Measurements from ENCODE around the gene NAP1L5.

Gene NAP1L5

DNA sequence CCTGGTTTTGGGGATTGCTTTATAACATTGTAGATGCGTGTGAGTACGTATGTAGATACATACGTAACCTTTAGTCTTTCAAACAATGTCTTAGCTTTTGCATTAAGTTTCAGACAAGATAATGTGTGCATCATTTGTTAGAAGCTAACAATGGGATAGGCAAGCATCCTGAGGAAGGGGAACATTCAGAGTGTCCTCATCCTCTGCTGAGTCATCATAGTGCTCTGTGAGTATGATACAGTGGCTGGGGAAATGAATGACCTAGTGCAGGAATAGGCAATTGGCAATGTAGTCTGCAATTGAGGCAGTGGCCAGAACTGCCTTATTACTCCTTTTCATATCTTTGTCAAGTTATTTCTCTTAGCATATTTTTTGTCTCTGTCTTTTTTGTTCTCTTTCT is 7.3 kb downstream of the NAP1L5 start:
- no peaks in the 10 kb centered on the region for H3K36me3 ChIP-seq (ENCODE audit: control insufficient read depth in 2 of 2, insufficient read depth in 1 of 2, low read length in 2 of 2)
- H3K4me3 ChIP-seq (ENCODE audit: low read depth, low read length): no peak overlapping the region
- H3K4me1 ChIP-seq (ENCODE audit: control insufficient read depth, insufficient read depth, low read length): no peaks in the 10 kb centered on the region
- POLR2A ChIA-PET: no interaction called here
- TF ChIP-seq ZFP3 (tag by site-specific recombination; IDR thresholded peaks at IDR 0.05; ENCODE audit: low read depth): no peak
- TF ChIP-seq ZBTB17 (tag by site-specific recombination; IDR thresholded peaks at IDR 0.05): peak; percentile 65
- H3K27ac ChIP-seq (ENCODE audit: extremely low read depth, low read depth, low read length): no peak overlapping the region
- H3K9me3 ChIP-seq (ENCODE audit: control insufficient read depth, insufficient read depth, low read depth, low read length): no peaks in the 10 kb centered on the region
- CTCF ChIA-PET: interaction anchor here (1.0 to 2.0 kb wide), 2 partner anchors 17 to 165 kb away, joined by 3 to 5 read pairs; no protein-coding TSS in a partner anchor

DNA sequence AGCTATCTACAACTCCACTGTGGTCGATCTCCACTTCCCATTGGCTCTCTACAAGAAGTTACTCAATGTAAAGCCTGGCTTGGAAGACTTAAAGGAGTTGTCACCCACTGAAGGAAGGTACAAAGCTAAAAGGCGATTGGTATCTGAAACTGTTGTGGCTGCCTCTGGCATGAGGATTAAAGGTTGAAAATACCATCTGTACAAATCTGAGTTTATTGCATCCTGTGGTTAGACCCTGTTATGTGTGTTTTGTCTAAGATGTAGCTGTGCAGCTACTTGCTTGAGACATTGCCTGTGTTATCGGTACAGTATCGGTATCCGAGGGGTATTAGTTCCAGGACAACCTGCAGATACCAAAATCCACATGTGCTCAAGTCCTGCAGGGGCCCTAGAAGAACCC is 16.4 kb downstream of the NAP1L5 start:
- Histone ChIP-seq H3K4me1 (ENCODE audit: control insufficient read depth, insufficient read depth, low read length) (no peaks in the 10 kb centered on the region), H3K4me3 (ENCODE audit: low read depth, low read length) (no peak overlapping the region), H3K27ac (ENCODE audit: extremely low read depth, low read depth, low read length) (no peak overlapping the region), H3K36me3 (ENCODE audit: control insufficient read depth in 2 of 2, insufficient read depth in 1 of 2, low read length in 2 of 2) (peaks cover 0 to 12% of the 10 kb centered on the region in 2 experiments; a peak in 1 of 3 replicates), H3K9me3 (ENCODE audit: control insufficient read depth, insufficient read depth, low read depth, low read length) (no peaks in the 10 kb centered on the region)
- TF ChIP-seq, protein P1, sequence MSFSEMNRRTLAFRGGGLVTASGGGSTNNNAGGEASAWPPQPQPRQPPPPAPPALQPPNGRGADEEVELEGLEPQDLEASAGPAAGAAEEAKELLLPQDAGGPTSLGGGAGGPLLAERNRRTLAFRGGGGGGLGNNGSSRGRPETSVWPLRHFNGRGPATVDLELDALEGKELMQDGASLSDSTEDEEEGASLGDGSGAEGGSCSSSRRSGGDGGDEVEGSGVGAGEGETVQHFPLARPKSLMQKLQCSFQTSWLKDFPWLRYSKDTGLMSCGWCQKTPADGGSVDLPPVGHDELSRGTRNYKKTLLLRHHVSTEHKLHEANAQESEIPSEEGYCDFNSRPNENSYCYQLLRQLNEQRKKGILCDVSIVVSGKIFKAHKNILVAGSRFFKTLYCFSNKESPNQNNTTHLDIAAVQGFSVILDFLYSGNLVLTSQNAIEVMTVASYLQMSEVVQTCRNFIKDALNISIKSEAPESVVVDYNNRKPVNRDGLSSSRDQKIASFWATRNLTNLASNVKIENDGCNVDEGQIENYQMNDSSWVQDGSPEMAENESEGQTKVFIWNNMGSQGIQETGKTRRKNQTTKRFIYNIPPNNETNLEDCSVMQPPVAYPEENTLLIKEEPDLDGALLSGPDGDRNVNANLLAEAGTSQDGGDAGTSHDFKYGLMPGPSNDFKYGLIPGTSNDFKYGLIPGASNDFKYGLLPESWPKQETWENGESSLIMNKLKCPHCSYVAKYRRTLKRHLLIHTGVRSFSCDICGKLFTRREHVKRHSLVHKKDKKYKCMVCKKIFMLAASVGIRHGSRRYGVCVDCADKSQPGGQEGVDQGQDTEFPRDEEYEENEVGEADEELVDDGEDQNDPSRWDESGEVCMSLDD (tag by site-specific recombination; IDR thresholded peaks at IDR 0.05): no peak
- TF ChIP-seq, protein P2, sequence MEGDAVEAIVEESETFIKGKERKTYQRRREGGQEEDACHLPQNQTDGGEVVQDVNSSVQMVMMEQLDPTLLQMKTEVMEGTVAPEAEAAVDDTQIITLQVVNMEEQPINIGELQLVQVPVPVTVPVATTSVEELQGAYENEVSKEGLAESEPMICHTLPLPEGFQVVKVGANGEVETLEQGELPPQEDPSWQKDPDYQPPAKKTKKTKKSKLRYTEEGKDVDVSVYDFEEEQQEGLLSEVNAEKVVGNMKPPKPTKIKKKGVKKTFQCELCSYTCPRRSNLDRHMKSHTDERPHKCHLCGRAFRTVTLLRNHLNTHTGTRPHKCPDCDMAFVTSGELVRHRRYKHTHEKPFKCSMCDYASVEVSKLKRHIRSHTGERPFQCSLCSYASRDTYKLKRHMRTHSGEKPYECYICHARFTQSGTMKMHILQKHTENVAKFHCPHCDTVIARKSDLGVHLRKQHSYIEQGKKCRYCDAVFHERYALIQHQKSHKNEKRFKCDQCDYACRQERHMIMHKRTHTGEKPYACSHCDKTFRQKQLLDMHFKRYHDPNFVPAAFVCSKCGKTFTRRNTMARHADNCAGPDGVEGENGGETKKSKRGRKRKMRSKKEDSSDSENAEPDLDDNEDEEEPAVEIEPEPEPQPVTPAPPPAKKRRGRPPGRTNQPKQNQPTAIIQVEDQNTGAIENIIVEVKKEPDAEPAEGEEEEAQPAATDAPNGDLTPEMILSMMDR (tag by site-specific recombination; IDR thresholded peaks at IDR 0.05): no peak
- TF ChIP-seq SP3 (tag by site-specific recombination; IDR thresholded peaks at IDR 0.05): no peak
- no peak for TF ChIP-seq RBAK (tag by site-specific recombination; IDR thresholded peaks at IDR 0.05)
- no peak for TF ChIP-seq ZNF174 (tag by site-specific recombination; IDR thresholded peaks at IDR 0.05)
- no peak for TF ChIP-seq ZNF830 (tag by site-specific recombination; IDR thresholded peaks at IDR 0.05; ENCODE audit: low read depth)
- no peak for TF ChIP-seq ZNF548 (tag by site-specific recombination; IDR thresholded peaks at IDR 0.05)
- no peak for TF ChIP-seq ZNF423 (tag by site-specific recombination; IDR thresholded peaks at IDR 0.05)
- TF ChIP-seq, protein P3, sequence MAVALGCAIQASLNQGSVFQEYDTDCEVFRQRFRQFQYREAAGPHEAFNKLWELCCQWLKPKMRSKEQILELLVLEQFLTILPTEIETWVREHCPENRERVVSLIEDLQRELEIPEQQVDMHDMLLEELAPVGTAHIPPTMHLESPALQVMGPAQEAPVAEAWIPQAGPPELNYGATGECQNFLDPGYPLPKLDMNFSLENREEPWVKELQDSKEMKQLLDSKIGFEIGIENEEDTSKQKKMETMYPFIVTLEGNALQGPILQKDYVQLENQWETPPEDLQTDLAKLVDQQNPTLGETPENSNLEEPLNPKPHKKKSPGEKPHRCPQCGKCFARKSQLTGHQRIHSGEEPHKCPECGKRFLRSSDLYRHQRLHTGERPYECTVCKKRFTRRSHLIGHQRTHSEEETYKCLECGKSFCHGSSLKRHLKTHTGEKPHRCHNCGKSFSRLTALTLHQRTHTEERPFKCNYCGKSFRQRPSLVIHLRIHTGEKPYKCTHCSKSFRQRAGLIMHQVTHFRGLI (tag by site-specific recombination; IDR thresholded peaks at IDR 0.05): no peak
- no peak for TF ChIP-seq ZNF416 (tag by site-specific recombination; IDR thresholded peaks at IDR 0.05)
- no peak for TF ChIP-seq ZSCAN16 (tag by site-specific recombination; IDR thresholded peaks at IDR 0.05)
- TF ChIP-seq YY1 (tag by site-specific recombination; IDR thresholded peaks at IDR 0.05): no peak
- TF ChIP-seq ZNF677 (tag by site-specific recombination; IDR thresholded peaks at IDR 0.05): no peak
- CTCF ChIA-PET: no interaction called here
- POLR2A ChIA-PET: no interaction called here

DNA sequence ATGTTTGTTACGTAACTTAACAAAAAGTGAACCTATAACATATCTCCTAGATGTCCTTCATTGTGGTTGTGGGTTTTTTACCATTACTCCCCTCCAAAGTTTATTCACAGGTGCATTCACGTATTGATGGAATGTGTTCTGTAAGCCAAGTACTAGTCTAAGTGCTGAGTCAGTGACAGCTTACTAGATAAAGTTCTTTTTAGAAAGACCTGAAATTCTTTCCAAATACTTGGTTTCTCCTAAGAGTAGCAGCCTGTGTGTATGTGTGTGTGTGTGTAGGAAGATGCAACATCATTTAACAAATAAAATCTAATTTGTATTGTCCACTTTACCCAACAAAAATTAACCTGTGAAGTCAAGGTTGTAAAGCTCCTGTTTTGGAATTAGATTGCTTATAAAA is 22.1 kb downstream of the NAP1L5 start:
- no peak for TF ChIP-seq ZNF16 (tag by site-specific recombination; IDR thresholded peaks at IDR 0.05; ENCODE audit: low read depth)
- no peak overlapping the region for H3K4me3 ChIP-seq (ENCODE audit: low read depth, low read length)
- ChIA-PET POLR2A (no interaction called here), CTCF (interaction anchor here (1.0 kb wide), 1 partner anchor 136 kb away, joined by 3 read pairs; no protein-coding TSS in a partner anchor)
- peaks cover 0 to 3% of the 10 kb centered on the region in 2 experiments; a peak in 1 of 3 replicates for H3K36me3 ChIP-seq (ENCODE audit: control insufficient read depth in 2 of 2, insufficient read depth in 1 of 2, low read length in 2 of 2)
- H3K9me3 ChIP-seq (ENCODE audit: control insufficient read depth, insufficient read depth, low read depth, low read length): no peaks in the 10 kb centered on the region
- H3K27ac ChIP-seq (ENCODE audit: extremely low read depth, low read depth, low read length): no peak overlapping the region
- no peaks in the 10 kb centered on the region for H3K4me1 ChIP-seq (ENCODE audit: control insufficient read depth, insufficient read depth, low read length)
